SK-N-SH (cell line): ENCODE data around the gene TACO1. TPM values are rescaled to one million over a fixed set of nuclear protein-coding genes. Genes with fewer than 3 reads are reported as not detected.

Experiments used
- CTCF ChIA-PET: fragments of 300-600, 350-600 bp; formaldehyde crosslinking; extraction: SDS; loops from one replicate; lab custom pipeline; 2021; lab: Yijun Ruan, JAX
- POLR2A ChIA-PET: fragments of 350-600 bp; sonication (Branson Sonifier 250); formaldehyde crosslinking; extraction: SDS; loops from one replicate; lab custom pipeline; 2020; ENCODE audit warnings: antibody characterized with exemption, inconsistent platforms; lab: Yijun Ruan, JAX
- DNase-seq: peaks from one replicate; pipeline ENCODE4 v3.0.0; 2012
- H2AFZ ChIP-seq: fragments of 200-600 bp; sonication (generic); 2 replicates; pipeline ENCODE4 v1.8.1; 2016; ENCODE audit warnings: antibody characterized with exemption, mild to moderate bottlenecking, low read depth
- H3F3A ChIP-seq: fragments of 200-600 bp; sonication (generic); replicated peaks from 2 replicates; pipeline ENCODE3; 2016; ENCODE audit warnings: antibody characterized with exemption, mild to moderate bottlenecking; ENCODE audit not compliant: insufficient read depth
- H3K27ac ChIP-seq, 2 experiments: fragments of 200-500 bp in 1 of 2; fragments of 200-600 bp in 1 of 2; sonication (Bioruptor generic) in 1 of 2; sonication (generic), shearing (Covaris generic) in 1 of 2; 2 replicates each; pipeline versions ENCODE4 v1.5.1 to v1.6.1; 2014 to 2016; ENCODE audit warnings: low read depth in 2 of 2, inconsistent platforms in 1 of 2, low read length in 1 of 2, mild to moderate bottlenecking in 1 of 2, mixed read lengths in 1 of 2
- H3K27me3 ChIP-seq: fragments of 200-600 bp; sonication (generic), shearing (Covaris generic); 2 replicates; pipeline ENCODE4 v1.6.1; 2016; ENCODE audit warnings: mixed run types; ENCODE audit not compliant: insufficient read depth
- H3K36me3 ChIP-seq, 2 experiments: fragments of 200-500 bp in 1 of 2; fragments of 200-600 bp in 1 of 2; sonication (Bioruptor generic) in 1 of 2; sonication (generic) in 1 of 2; replicated peaks in 1 of 2; 2 replicates each; pipeline versions ENCODE3 to v1.5.1; 2014 to 2016; ENCODE audit warnings: low read length in 1 of 2, mild to moderate bottlenecking in 1 of 2; ENCODE audit not compliant: insufficient read depth in 2 of 2, control insufficient read depth in 1 of 2
- H3K4me1 ChIP-seq, 2 experiments: fragments of 200-500 bp in 1 of 2; fragments of 200-600 bp in 1 of 2; sonication (Bioruptor generic) in 1 of 2; sonication (generic), shearing (Covaris generic) in 1 of 2; 2 replicates each; pipeline versions ENCODE4 v1.5.1 to v1.6.1; 2014 to 2016; ENCODE audit warnings: low read depth in 1 of 2, low read length in 1 of 2, mixed run types in 1 of 2; ENCODE audit not compliant: insufficient read depth in 2 of 2, control insufficient read depth in 1 of 2
- H3K4me2 ChIP-seq: fragments of 200-600 bp; sonication (generic), shearing (Covaris generic); 2 replicates; pipeline ENCODE4 v1.6.1; 2017; ENCODE audit warnings: mixed run types
- H3K4me3 ChIP-seq, 2 experiments: fragments of 200-500 bp in 1 of 2; fragments of 200-600 bp in 1 of 2; sonication (Bioruptor generic) in 1 of 2; sonication (generic), shearing (Covaris generic) in 1 of 2; 2 replicates each; pipeline versions ENCODE4 v1.5.1 to v1.8.1; 2014 to 2016; ENCODE audit warnings: low read depth in 2 of 2, inconsistent platforms in 1 of 2, low read length in 1 of 2, mild to moderate bottlenecking in 1 of 2, mixed read lengths in 1 of 2, moderate library complexity in 1 of 2
- H3K79me2 ChIP-seq: fragments of 200-600 bp; sonication (generic); 2 replicates; pipeline ENCODE4 v1.8.1; 2017; ENCODE audit warnings: mild to moderate bottlenecking; ENCODE audit not compliant: insufficient read depth
- H3K9ac ChIP-seq: fragments of 200-600 bp; sonication (generic); 2 replicates; pipeline ENCODE4 v1.6.1; 2017; ENCODE audit warnings: mixed run types
- H3K9me2 ChIP-seq: fragments of 200-600 bp; sonication (generic); 2 replicates; pipeline ENCODE4 v1.6.1; 2017; ENCODE audit warnings: mixed run types
- H3K9me3 ChIP-seq: fragments of 200-600 bp; sonication (generic); 2 replicates; pipeline ENCODE4 v1.6.1; 2017; ENCODE audit warnings: mixed run types, mild to moderate bottlenecking, moderate library complexity
- H4K20me1 ChIP-seq: fragments of 200-600 bp; sonication (generic); 2 replicates; pipeline ENCODE4 v1.6.1; 2017; ENCODE audit warnings: mild to moderate bottlenecking, mixed run types; ENCODE audit not compliant: insufficient read depth
- CHD2 ChIP-seq: fragments of 150-350 bp; IDR thresholded peaks from 2 replicates; pipeline ENCODE4 v1.6.1; 2018; ENCODE audit warnings: low read length; ENCODE audit not compliant: partially characterized antibody
- CTCF ChIP-seq: fragments of 200-600 bp; sonication (generic); IDR thresholded peaks from 2 replicates; pipeline ENCODE4 v1.6.1; 2017; ENCODE audit warnings: antibody characterized with exemption, mild to moderate bottlenecking, moderate library complexity
- FOSL2 ChIP-seq: IDR thresholded peaks from 2 replicates; pipeline ENCODE4 v1.4.0; 2012; ENCODE audit warnings: low read depth, mild to moderate bottlenecking, moderate library complexity, borderline replicate concordance
- FOXM1 ChIP-seq: IDR thresholded peaks from 2 replicates; pipeline ENCODE4 v1.4.0; 2012; ENCODE audit warnings: low read depth, mild to moderate bottlenecking
- GATA2 ChIP-seq: sonication (generic); formaldehyde crosslinking; IDR thresholded peaks from 2 replicates; pipeline ENCODE4 v1.5.0; 2020; ENCODE audit warnings: mild to moderate bottlenecking, missing genetic modification reagents
- MXI1 ChIP-seq: IDR thresholded peaks from 2 replicates; pipeline ENCODE4 v1.6.1; 2012; ENCODE audit warnings: mild to moderate bottlenecking, low read depth, low read length, improper control_type of control experiment
- NRF1 ChIP-seq: IDR thresholded peaks from 2 replicates; pipeline ENCODE4 v1.6.1; 2012; ENCODE audit warnings: low read depth, mild to moderate bottlenecking, low read length
- POLR2AphosphoS5 ChIP-seq: IDR thresholded peaks from 2 replicates; pipeline ENCODE4 v1.6.1; 2012; ENCODE audit warnings: low read depth, low read length
- RAD21 ChIP-seq: IDR thresholded peaks from 2 replicates; pipeline ENCODE4 v1.6.1; 2012; ENCODE audit warnings: mild to moderate bottlenecking, low read length
- REST ChIP-seq: IDR thresholded peaks from 2 replicates; pipeline ENCODE4 v1.6.1; 2012; ENCODE audit warnings: mild to moderate bottlenecking, low read depth, low read length, moderate library complexity
- SIN3A ChIP-seq: IDR thresholded peaks from 2 replicates; pipeline ENCODE4 v1.6.1; 2012; ENCODE audit warnings: low read depth, mild to moderate bottlenecking, low read length, moderate library complexity, borderline replicate concordance
- TAF1 ChIP-seq: IDR thresholded peaks from 2 replicates; pipeline ENCODE4 v1.6.1; 2012; ENCODE audit warnings: low read depth, mild to moderate bottlenecking, low read length, moderate library complexity, borderline replicate concordance
- USF2 ChIP-seq: fragments of 150-350 bp; IDR thresholded peaks from 2 replicates; pipeline ENCODE4 v1.6.1; 2017; ENCODE audit warnings: antibody characterized with exemption, low read length, low read depth, borderline replicate concordance
- ZBTB33 ChIP-seq: IDR thresholded peaks from 2 replicates; pipeline ENCODE4 v1.4.0; 2012; ENCODE audit warnings: low read depth, borderline replicate concordance
- WGBS: methylation state at CpG from one replicate; pipeline ENCODE4 v1.1.6; 2017; ENCODE audit warnings: low lambda C conversion rate; 5-methylcytosine and 5-hydroxymethylcytosine counted together
- polyA plus RNA-seq, 3 experiments: library from polyadenylated mRNA; depleted of rRNA; stranded (reverse); fragments of >200 nt; gene quantifications; 2 replicates each; pipeline ENCODE4 v1.2.3, GENCODE V29; 2012

TACO1 gene
- polyA plus RNA-seq, 1 of the 3 experiments (the other 2 are of a cell fraction) = 37.9 TPM

GRCh38 chr17:63564562-63564961, 36.1 kb upstream of the TACO1 start:
- Histone ChIP-seq H3K27ac (no peak overlapping the region), H3K79me2 (peaks cover 98% of the 10 kb centered on the region), H3K9me2 (no peaks in the 10 kb centered on the region), H3F3A (peaks cover 7% of the 10 kb centered on the region), H3K9ac (no peak overlapping the region), H2AFZ (no peak overlapping the region), H3K4me2 (no peak overlapping the region), H3K4me1 (peaks cover 0 to 3% of the 10 kb centered on the region in 2 experiments; a peak in 1 of 4 replicates), H3K4me3 (no peak overlapping the region), H3K9me3 (no peaks in the 10 kb centered on the region), H4K20me1 (peaks cover 93% of the 10 kb centered on the region), H3K27me3 (no peaks in the 10 kb centered on the region), H3K36me3 (peaks cover 0 to 8% of the 10 kb centered on the region in 2 experiments)
- TF ChIP-seq FOSL2 (no peak), RAD21 (no peak), FOXM1 (no peak), CHD2 (no peak), CTCF (no peak), GATA2 (CRISPR knock-in tag) (no peak), ZBTB33 (no peak), SIN3A (no peak)
- DNase-seq = no peak
- ChIA-PET CTCF (interaction anchor here (0.8 to 3.0 kb wide), 8 partner anchors 10 to 139 kb away, joined by 3 to 16 read pairs (median 6); partner anchors contain the start of gene DCAF7), POLR2A (no interaction called here)
- 96% methylated on average over 5 of the region's 5 CpGs for WGBS

- H3K36me3 ChIP-seq = peaks cover 0 to 4% of the 10 kb centered on the region in 2 experiments
- H3K9me2 ChIP-seq = no peaks in the 10 kb centered on the region
- H3K4me1 ChIP-seq = peaks cover 3 to 11% of the 10 kb centered on the region in 2 experiments; a peak in 3 of 4 replicates
- H3K9me3 ChIP-seq = no peaks in the 10 kb centered on the region
- peaks cover 93% of the 10 kb centered on the region for H4K20me1 ChIP-seq
- H3F3A ChIP-seq = peaks cover 19% of the 10 kb centered on the region
- H3K27me3 ChIP-seq = no peaks in the 10 kb centered on the region
- no peak overlapping the region for H3K4me2 ChIP-seq
- TF ChIP-seq USF2 = no peak
- no peak for TF ChIP-seq TAF1
- TF ChIP-seq POLR2AphosphoS5 = no peak
- TF ChIP-seq REST = no peak
- TF ChIP-seq MXI1 = no peak
- no peak for TF ChIP-seq FOXM1
- TF ChIP-seq NRF1 = no peak
- no peak for TF ChIP-seq CHD2
- TF ChIP-seq, all 33 proteins: peak for 0
- Histone ChIP-seq H3K79me2 (peaks cover 98% of the 10 kb centered on the region), H3K9ac (no peak overlapping the region), H3K27ac (no peak overlapping the region), H2AFZ (no peak overlapping the region), H3K4me3 (no peak overlapping the region)
- 93% methylated on average over 1 of the region's 1 CpG for WGBS
- no peak for DNase-seq
- ChIA-PET CTCF (interaction anchor here (1.3 to 3.2 kb wide), 3 partner anchors 37 to 141 kb away, joined by 3 to 23 read pairs (median 16); no protein-coding TSS in a partner anchor), POLR2A (no interaction called here)
Observed at GRCh38 chr17:63567229-63567628, 33.5 kb upstream of the TACO1 start.
